ENCODE measurements around the gene RWDD1.

DNA sequence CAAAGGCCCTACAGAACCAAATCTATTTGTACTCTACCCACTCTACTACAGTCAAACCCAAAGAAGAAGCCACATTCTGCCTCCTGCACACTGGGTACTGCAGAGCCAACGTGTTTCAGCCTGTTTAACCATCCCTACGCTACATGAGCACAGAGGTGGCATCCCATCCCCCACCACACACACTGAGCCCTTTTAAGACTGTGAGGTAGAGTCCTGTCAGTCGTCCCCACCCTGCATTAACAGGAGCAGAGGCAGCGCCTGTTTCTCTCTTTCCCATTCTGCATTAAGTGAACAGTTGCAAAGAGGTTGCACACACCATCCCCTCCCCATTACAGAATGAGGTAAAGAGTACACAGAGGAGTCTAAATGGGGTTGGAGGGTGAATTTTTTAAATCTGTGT lies 39.8 kb downstream of the RWDD1 start:
- TF ChIP-seq POLR2AphosphoS5 (IDR thresholded peaks at IDR 0.05; ENCODE audit: low read depth, low read length) (no peak), POLR2A (IDR thresholded peaks at IDR 0.05; ENCODE audit: low read depth, low read length) (no peak), TAF1 (IDR thresholded peaks at IDR 0.05; ENCODE audit: borderline replicate concordance, low read depth, low read length) (no peak)

All from GM12892 (cell line).